Calu3 (cell line): ENCODE measurements around the gene ADAMTS18. TPM values are rescaled to one million over a fixed set of nuclear protein-coding genes. Genes with fewer than 3 reads are reported as not detected.

ENCODE experiments used
- BruUV-seq: library from RNA; stranded (reverse); fragments of 400-500 nt; replicated peaks from 2 replicates; lab custom pipeline; 2021; lab: Mats Ljungman, UMichigan
- CTCF ChIA-PET: fragments of 300-600 bp; sonication (Branson Sonifier 250); formaldehyde crosslinking; loops from one replicate; lab custom pipeline; 2022; ENCODE audit warnings: antibody characterized with exemption; lab: Charles Lee
- DNase-seq: peaks from one replicate; pipeline ENCODE4 v3.0.0; 2022
- H3K27ac Mint-ChIP-seq: one replicate; pipeline ENCODE4 v1.8.0; 2022; ENCODE audit warnings: mixed read lengths; ENCODE audit not compliant: unreplicated experiment
- H3K27me3 Mint-ChIP-seq: one replicate; pipeline ENCODE4 v1.8.0; 2022; ENCODE audit warnings: mixed read lengths; ENCODE audit not compliant: unreplicated experiment
- H3K36me3 Mint-ChIP-seq: one replicate; pipeline ENCODE4 v1.8.0; 2022; ENCODE audit warnings: mild to moderate bottlenecking, moderate library complexity, mixed read lengths; ENCODE audit not compliant: insufficient read depth, unreplicated experiment
- H3K4me1 Mint-ChIP-seq: one replicate; pipeline ENCODE4 v1.8.0; 2022; ENCODE audit warnings: mild to moderate bottlenecking, low read depth, mixed read lengths; ENCODE audit not compliant: unreplicated experiment
- H3K4me3 Mint-ChIP-seq: one replicate; pipeline ENCODE4 v1.8.0; 2022; ENCODE audit warnings: mild to moderate bottlenecking, low read depth, moderate library complexity, mixed read lengths; ENCODE audit not compliant: unreplicated experiment
- H3K9me3 Mint-ChIP-seq: one replicate; pipeline ENCODE4 v1.8.0; 2022; ENCODE audit warnings: low read depth, mixed read lengths; ENCODE audit not compliant: unreplicated experiment
- intact Hi-C: fragments of 100-400 bp; cut with micrococcal nuclease; formaldehyde crosslinking; loops from one replicate; pipeline ENCODE4 v1.10.0; 2022; ENCODE audit not compliant: unreplicated experiment
- total RNA-seq: library from RNA; stranded (reverse); gene quantifications from 2 replicates; pipeline ENCODE4 v1.2.3, GENCODE V29; 2022
- TF ChIP-seq, protein P1 (sequence below): fragments of 200-600 bp; IDR thresholded peaks from one replicate; pipeline ENCODE4 v1.8.0; 2022; ENCODE audit warnings: antibody characterized with exemption; ENCODE audit not compliant: unreplicated experiment

The ADAMTS18 gene
- total RNA-seq, 1 experiment from 2014 or later: not detected

- TF ChIP-seq, protein P1, sequence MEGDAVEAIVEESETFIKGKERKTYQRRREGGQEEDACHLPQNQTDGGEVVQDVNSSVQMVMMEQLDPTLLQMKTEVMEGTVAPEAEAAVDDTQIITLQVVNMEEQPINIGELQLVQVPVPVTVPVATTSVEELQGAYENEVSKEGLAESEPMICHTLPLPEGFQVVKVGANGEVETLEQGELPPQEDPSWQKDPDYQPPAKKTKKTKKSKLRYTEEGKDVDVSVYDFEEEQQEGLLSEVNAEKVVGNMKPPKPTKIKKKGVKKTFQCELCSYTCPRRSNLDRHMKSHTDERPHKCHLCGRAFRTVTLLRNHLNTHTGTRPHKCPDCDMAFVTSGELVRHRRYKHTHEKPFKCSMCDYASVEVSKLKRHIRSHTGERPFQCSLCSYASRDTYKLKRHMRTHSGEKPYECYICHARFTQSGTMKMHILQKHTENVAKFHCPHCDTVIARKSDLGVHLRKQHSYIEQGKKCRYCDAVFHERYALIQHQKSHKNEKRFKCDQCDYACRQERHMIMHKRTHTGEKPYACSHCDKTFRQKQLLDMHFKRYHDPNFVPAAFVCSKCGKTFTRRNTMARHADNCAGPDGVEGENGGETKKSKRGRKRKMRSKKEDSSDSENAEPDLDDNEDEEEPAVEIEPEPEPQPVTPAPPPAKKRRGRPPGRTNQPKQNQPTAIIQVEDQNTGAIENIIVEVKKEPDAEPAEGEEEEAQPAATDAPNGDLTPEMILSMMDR: no peak
- CTCF ChIA-PET: interaction anchor here (0.9 kb wide), 1 partner anchor 16 kb away, joined by 3 read pairs; no protein-coding TSS in a partner anchor
- H3K36me3 Mint-ChIP-seq: no peaks in the 10 kb centered on the region
- no peak for DNase-seq
- H3K27ac Mint-ChIP-seq: no peak overlapping the region
- no peak overlapping the region for H3K4me3 Mint-ChIP-seq
- no peaks in the 10 kb centered on the region for H3K9me3 Mint-ChIP-seq
- no TSS peak for BruUV-seq
- intact Hi-C loops: loop anchor here (2.0 kb wide), 1 partner anchor 17 kb away; no protein-coding TSS in a partner anchor
- no peaks in the 10 kb centered on the region for H3K27me3 Mint-ChIP-seq
- H3K4me1 Mint-ChIP-seq: peaks cover 30% of the 10 kb centered on the region
These were observed 59.4 kb downstream of the ADAMTS18 start for GRCh38 chr16:77375396-77375795.

DNA sequence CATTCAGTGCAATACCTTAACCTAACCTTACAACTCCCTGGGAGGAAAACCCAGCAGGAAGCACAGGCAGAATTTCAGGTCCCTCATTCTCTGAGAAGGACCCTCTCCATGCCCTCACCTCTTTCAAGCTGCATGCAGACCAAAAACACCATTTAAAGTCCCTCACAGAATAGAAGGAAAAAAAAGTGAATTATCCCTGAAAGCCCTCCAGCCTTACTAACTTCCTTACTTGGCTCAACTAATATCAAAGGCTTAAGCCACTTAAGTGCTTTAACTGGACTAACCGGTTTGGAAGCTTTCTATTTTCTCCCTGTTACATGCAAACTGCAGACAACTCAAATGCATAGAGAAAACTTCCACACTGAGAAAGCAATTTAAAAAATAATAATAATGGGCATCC is 60.5 kb downstream of the ADAMTS18 start:
- intact Hi-C loops: loop anchor here (2.0 to 5.0 kb wide), 2 partner anchors 16 to 208 kb away; no protein-coding TSS in a partner anchor
- H3K9me3 Mint-ChIP-seq: no peaks in the 10 kb centered on the region
- H3K27me3 Mint-ChIP-seq: no peaks in the 10 kb centered on the region
- CTCF ChIA-PET: no interaction called here
- DNase-seq: peak; percentile 21
- no peak overlapping the region for H3K27ac Mint-ChIP-seq
- TF ChIP-seq, protein P1: no peak
- H3K4me1 Mint-ChIP-seq: peaks cover 20% of the 10 kb centered on the region
- BruUV-seq: no TSS peak
- H3K4me3 Mint-ChIP-seq: no peak overlapping the region
- no peaks in the 10 kb centered on the region for H3K36me3 Mint-ChIP-seq

DNA sequence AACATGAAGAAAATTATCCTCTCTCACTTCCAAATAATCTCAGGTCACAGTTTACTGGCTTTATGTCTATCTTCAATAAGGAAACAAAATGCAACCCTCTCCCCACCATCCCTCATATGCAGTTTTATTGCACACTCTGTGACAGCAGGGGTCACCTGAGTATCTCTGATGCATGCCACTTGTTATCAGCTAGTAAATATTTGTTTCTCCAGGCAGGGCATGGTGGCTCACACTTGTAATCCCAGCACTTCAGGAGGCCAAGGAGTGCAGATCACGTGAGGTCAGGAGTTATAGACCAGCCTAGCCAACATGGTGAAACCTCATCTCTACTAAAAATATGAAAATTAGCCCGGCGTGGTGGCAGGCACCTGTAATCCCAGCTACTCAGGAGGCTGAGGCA is 61.1 kb downstream of the ADAMTS18 start:
- BruUV-seq: no TSS peak
- no peaks in the 10 kb centered on the region for H3K36me3 Mint-ChIP-seq
- H3K27me3 Mint-ChIP-seq: no peaks in the 10 kb centered on the region
- no peak for DNase-seq
- H3K4me1 Mint-ChIP-seq: peaks cover 20% of the 10 kb centered on the region
- no peaks in the 10 kb centered on the region for H3K9me3 Mint-ChIP-seq
- no peak overlapping the region for H3K27ac Mint-ChIP-seq
- TF ChIP-seq, protein P1: no peak
- CTCF ChIA-PET: no interaction called here
- H3K4me3 Mint-ChIP-seq: no peak overlapping the region
- intact Hi-C loops: loop anchor here (2.0 to 5.0 kb wide), 2 partner anchors 15 to 209 kb away; no protein-coding TSS in a partner anchor

GRCh38 chr16:77364770-77365169 is 70.1 kb downstream of the ADAMTS18 start:
- no peaks in the 10 kb centered on the region for H3K27me3 Mint-ChIP-seq
- BruUV-seq: no TSS peak
- H3K4me3 Mint-ChIP-seq: no peak overlapping the region
- H3K9me3 Mint-ChIP-seq: peaks cover 3% of the 10 kb centered on the region
- CTCF ChIA-PET: no interaction called here
- no peak overlapping the region for H3K27ac Mint-ChIP-seq
- no peak for DNase-seq
- intact Hi-C loops: no loop called here
- no peaks in the 10 kb centered on the region for H3K36me3 Mint-ChIP-seq
- TF ChIP-seq, protein P1: no peak
- H3K4me1 Mint-ChIP-seq: peaks cover 5% of the 10 kb centered on the region
